ENCODE measurements around the gene ASB11. TPM values are rescaled to one million over a fixed set of nuclear protein-coding genes. Genes with fewer than 3 reads are reported as not detected.

The ASB11 gene
- total RNA-seq, 1 donor from 2014 or later, result not detected

DNA sequence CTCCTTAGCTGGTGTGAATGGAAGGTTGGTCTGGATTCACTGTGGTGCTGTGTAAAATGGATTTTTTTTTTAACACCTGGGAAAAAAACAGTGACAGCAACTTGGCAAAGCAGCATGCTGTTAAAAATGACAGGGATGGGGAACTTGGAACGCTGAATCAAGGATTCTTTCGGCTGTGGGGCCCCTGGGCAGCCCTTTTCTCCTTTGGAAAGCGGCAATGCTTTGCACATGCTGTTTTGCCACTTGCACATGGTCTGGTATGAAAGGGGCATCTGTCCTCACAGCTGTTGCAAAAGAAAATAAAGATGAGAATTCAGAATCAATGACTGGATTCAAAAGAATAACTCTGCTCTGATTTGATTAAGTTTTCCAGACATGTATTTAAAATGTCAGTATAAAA is 30.5 kb upstream of the ASB11 start:
- DNase-seq (ENCODE audit: low read depth), result no peak
- TF ChIP-seq, protein P1, sequence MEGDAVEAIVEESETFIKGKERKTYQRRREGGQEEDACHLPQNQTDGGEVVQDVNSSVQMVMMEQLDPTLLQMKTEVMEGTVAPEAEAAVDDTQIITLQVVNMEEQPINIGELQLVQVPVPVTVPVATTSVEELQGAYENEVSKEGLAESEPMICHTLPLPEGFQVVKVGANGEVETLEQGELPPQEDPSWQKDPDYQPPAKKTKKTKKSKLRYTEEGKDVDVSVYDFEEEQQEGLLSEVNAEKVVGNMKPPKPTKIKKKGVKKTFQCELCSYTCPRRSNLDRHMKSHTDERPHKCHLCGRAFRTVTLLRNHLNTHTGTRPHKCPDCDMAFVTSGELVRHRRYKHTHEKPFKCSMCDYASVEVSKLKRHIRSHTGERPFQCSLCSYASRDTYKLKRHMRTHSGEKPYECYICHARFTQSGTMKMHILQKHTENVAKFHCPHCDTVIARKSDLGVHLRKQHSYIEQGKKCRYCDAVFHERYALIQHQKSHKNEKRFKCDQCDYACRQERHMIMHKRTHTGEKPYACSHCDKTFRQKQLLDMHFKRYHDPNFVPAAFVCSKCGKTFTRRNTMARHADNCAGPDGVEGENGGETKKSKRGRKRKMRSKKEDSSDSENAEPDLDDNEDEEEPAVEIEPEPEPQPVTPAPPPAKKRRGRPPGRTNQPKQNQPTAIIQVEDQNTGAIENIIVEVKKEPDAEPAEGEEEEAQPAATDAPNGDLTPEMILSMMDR (conservative IDR thresholded peaks at IDR 0.05; ENCODE audit: low read depth, low read length), result no peak
- H3K4me3 ChIP-seq (ENCODE audit: low read depth, low read length), result no peak overlapping the region

DNA sequence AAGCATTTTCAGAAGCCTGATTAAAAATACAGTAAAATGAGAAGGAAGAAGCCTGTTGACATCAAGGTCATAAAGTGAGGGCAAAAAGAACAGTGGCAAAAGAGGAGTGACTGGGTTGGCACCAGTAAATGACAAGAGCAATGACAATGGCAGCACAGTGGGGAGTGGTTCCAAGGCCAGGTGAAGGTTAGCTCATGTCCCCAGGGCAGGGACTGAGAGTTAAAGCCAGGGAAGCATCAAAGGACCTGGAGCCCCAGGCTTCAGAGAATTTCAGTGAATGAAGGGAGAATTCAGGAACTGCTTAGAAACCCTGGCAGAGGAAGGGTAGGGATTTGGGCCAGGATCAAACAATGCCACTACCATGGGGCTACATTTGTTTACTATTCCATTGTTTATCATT is 28.7 kb upstream of the ASB11 start:
- no peak overlapping the region for H3K4me3 ChIP-seq (ENCODE audit: low read depth, low read length)
- DNase-seq (ENCODE audit: low read depth), result no peak
- TF ChIP-seq, protein P1 (conservative IDR thresholded peaks at IDR 0.05; ENCODE audit: low read depth, low read length), result no peak

DNA sequence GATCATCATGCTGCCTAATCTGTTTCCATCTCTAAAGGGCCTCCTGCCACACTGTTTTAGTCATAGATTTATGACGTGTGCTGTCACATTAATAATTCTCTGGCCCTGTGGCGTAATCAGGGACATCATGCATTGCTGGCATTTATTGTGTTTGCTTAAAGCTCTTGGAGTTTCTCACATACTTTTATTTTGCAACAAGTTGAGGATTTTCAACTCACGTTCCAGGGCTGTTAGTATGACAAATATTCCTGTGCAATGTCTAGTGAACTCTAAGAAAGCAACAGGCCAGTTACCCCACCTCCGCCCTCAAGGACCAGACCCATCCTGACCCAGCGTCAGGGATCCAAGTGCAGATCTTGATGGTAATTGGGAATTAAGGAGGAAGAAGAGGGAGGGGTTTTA is 27.6 kb upstream of the ASB11 start:
- TF ChIP-seq, protein P1 (conservative IDR thresholded peaks at IDR 0.05; ENCODE audit: low read depth, low read length), result no peak

DNA sequence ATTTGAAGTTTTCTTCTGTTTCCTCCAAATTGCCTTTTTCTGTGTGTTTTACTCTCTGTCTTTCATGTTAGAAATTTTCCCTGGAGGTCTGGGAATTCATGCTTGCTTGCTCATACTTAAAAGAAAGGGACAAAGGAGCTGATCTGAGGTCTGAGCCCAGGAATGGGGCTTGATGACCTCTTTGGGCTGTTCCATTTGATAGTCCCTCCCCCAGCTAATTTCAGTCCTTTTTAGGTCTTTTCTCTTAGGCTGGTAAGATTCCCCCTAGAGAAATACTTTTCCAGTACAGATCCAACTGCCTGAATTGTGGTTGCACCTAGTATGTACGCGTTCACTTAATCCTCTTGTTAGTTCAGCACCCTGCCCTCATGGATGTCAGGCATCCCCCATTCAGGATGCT is 25.4 kb upstream of the ASB11 start:
- TF ChIP-seq, protein P1 (conservative IDR thresholded peaks at IDR 0.05; ENCODE audit: low read depth, low read length), result no peak
- DNase-seq (ENCODE audit: low read depth), result no peak
- H3K4me3 ChIP-seq (ENCODE audit: low read depth, low read length), result no peak overlapping the region

More for the DNA sequence above, 27.6 kb upstream of the ASB11 start:
- no peak for DNase-seq (ENCODE audit: low read depth)
- no peak overlapping the region for H3K4me3 ChIP-seq (ENCODE audit: low read depth, low read length)

DNA sequence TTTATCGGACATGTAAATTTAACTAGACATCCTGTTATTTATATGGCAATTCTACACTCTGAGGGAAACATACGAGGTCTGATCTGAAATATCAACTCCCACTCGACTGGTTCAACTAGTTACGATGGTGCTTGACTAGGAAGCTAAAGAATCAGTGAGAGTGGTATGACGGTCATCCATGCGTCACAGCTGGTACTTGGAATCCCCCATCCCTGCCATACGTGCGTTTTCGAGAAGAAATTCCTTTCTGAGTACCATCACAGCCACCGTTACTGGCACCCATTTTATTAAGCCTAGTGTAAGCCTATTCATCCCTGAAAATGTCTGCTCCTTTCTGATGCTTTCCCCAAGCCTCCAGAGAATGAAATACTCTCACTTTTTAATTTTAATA is 20.6 kb upstream of the ASB11 start:
- DNase-seq (ENCODE audit: low read depth), result peak; percentile 43
- TF ChIP-seq, protein P1 (conservative IDR thresholded peaks at IDR 0.05; ENCODE audit: low read depth, low read length), result no peak
- H3K4me3 ChIP-seq (ENCODE audit: low read depth, low read length), result peak overlapping the region; percentile 59

DNA sequence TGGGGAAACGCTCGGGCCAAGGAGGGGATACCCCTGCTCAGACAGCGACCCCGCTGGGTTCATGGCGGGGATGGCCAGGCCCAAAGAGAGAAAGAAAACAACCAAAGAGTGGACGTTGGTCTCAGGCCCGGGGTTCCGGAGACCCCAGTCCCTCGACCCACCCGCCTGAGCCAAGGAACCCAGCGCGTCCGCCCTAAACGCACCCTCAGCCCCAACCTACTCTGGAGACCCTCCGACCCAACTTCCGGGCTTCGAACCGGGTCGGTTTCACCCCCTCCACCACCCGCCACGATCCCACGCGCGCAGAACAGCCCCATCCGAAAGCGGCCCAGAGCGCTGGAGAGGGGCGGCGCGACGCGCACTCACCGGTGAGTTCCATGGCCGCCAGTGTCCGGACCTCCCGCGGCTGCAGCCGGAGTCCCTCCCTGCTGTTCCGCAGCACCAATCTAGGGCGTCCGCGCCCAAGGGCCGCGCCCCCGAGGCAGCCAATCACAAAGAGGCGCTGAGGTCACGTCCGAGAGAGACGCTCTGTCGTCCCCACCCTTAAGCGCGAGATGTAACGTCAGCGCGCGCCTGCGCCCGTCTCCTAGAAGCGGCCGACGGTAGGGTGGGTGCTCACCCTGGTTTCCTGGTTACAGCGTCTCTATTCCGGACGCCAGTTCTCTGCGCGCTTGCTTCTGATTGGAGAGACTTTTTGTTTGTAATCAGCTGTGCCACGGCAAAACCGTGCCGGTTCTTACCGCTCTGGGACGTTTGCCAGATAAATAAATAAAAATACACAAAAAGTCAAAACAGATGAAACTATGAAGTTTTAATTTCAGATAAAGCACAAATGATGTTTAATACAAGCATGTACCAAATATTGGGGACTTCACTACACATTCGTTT is 19.9 kb upstream of the ASB11 start, which contains the start of gene PIGA:
Gene PIGA, minus strand, starts transcription at position 389 of the 888 bp plus-strand sequence. CDS start 3,593 bp downstream, outside the sequence.
- TF ChIP-seq, protein P1 (conservative IDR thresholded peaks at IDR 0.05; ENCODE audit: low read depth, low read length), result no peak

More for the DNA sequence above, 19.9 kb upstream of the ASB11 start, which contains the start of gene PIGA:
- H3K4me3 ChIP-seq (ENCODE audit: low read depth, low read length), result peak within 1 kb of the TSS; percentile 83
- peak; percentile 56 for DNase-seq (ENCODE audit: low read depth)

Data from epithelial cell of proximal tubule (primary cell).